A673 (cell line): ENCODE results near the gene IQCH.

Experiments
- CTCF ChIP-seq: fragments of 300-800, 200-600 bp; sonication (generic); conservative IDR thresholded peaks from 2 replicates; pipeline ENCODE4 v1.5.1; 2017; ENCODE audit warnings: low read depth, mild to moderate bottlenecking, antibody characterized with exemption, low read length, moderate library complexity, mixed read lengths
- EZH2 ChIP-seq: fragments of 200-600 bp; sonication (generic); IDR thresholded peaks from 2 replicates; pipeline ENCODE4 v1.6.1; 2017; ENCODE audit warnings: borderline replicate concordance, low read depth, mild to moderate bottlenecking, mixed read lengths, antibody characterized with exemption, low read length; ENCODE audit not compliant: poor library complexity, severe bottlenecking

DNA sequence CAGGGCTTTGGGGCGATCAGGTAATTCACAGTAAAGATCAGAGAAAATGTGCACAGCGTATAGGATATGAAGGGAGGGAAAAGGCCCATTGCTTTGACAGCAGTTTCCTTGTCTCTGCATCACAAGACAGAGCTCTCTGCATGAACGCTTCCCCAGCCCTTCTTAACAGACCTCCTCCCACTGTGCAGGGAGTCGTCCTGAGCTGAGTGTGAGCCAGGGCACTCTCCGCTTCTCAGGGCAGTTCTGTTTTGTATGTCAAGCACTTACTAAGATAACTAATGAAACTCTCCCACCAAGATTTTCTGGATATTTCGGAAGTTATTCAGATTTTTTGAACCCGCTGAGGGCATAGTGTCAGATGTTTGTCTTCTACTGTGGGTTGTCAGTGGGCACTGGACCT, 160.6 kb downstream of the IQCH start:
- TF ChIP-seq CTCF (no peak), EZH2 (no peak)
